HG02623 (cell line): ENCODE data around the gene HLF.

Experiments
- ATAC-seq: cut with Tn5 transposase; IDR thresholded peaks from one replicate; pipeline ENCODE4 v1.9.1; 2021; ENCODE audit warnings: moderate library complexity; ENCODE audit not compliant: unreplicated experiment

The HLF gene

DNA sequence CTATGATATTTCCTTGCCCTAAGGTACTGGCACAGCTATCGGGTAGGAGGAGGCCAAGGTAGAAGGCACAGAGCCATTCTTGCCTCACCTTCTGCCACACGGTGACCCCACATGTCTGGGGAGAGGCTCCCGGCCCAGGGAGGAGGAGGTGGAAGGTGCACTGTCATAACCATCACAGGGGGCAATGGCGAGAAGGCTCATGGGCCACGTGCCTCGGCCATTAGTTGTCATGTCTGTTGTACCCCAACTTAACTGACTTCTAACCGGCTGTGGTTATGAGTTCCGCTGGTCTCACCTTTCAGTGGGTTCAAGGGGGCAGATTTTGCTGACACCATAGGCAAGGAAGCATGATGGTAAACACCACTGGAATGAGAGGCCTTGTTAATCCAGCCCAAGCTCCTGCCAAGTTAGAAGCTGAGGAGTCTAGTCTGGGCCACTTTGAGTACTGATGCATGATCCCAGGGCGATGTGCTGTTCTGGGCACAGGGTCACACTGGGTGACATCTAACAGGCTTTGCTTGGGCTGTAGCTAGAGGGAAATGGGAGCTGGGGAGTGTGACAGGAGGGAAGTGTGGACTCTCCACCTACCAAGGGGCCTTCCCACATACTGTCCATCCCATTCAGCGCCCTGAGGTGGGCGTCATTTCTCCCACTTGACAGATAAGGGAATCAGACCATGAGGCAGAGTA, 39.6 kb downstream of the HLF start:
- no peak for ATAC-seq

DNA sequence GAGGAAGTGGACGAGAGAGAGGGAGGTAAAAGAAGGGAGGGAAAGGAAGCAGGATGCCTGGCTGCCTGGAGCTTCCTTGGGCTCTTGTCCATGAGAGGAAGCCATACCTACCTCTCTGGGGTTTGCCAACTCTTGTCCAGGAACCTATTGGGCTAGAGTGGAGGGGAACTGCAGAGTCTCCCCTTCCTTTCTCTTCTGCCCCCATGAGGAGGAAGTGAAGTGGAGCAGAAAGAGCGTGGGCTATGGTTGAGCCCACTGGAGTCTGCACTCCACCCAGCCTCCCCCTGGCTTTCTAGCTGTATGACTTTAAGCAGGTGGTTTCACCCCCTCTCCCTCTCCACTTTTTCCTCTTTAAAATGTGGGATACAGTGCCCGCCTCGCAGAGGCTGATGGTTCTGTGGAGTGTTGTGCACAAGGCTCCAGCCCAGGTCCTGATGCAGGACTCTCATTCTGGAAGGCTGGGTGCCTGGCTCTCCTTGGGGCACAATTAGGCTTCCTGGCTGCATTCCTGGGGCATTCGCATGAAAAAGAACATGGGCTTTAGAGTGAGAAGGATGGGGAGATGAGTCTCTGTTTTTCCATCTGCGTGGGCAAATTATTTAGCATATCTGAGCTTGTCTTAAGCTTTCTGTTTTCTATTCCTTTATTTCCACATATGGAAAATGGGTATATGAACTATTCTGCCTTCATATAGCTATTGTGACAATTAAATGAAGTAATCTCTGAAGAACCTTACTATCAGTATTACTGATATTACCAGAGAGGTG, 40.7 kb downstream of the HLF start:
- ATAC-seq: no peak

DNA sequence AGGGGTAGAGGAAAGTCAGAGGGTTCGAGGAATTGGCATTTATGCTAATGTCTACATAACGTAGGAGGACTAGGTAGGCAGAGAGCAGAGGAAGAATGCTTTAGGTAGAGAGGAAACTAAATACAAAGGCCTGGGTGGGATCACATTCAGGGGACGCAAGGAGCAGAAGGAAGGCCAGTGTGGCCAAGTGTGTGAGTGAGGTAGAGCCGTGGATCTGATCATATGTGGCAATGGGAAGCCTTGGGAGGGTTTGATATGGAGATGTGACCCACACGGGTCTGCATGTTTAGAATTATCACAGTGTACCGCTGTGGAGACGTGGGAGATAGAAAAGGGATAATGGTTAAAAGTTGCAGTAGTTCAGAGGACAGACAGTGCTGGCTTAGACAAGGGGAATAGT, 43.1 kb downstream of the HLF start:
- no peak for ATAC-seq

- no peak for ATAC-seq
Measured at GRCh38 chr17:55308613-55309391, 44.0 kb downstream of the HLF start.

DNA sequence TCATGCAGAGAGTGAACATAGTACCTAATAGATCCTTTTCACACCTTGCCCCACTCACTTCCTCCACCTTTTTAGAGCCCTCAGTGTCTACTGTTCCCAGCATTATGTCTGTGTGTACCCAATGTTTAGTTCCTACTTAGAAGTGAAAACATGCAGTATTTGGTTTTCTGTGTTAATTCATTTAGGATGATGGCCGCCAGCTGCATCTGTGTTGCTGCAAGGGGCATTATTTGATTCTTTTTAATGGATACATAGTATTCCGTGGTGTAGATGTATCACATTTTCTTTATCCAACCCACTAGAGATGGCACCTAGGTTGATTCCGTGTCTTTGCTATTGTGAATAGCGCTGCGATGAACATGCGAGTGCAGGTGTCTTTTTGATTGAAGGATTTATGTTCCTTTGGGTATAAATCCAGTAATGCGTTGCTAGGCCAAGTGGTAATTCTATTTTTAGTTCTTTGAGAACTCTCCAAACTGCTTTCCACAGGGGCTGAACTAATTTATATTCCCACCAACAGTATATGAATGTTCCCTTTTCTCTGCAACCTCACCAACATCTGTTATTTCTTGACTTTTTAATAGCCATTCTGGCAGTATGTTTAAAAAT, 47.1 kb downstream of the HLF start:
- ATAC-seq: no peak

- no peak for ATAC-seq
Measured at GRCh38 chr17:55312852-55313251, 48.1 kb downstream of the HLF start.

- no peak for ATAC-seq
Measured at GRCh38 chr17:55314061-55314783, 49.5 kb downstream of the HLF start.

- no peak for ATAC-seq
Measured at GRCh38 chr17:55314784-55315491, 50.2 kb downstream of the HLF start.

GRCh38 chr17:55316499-55316898, 51.7 kb downstream of the HLF start:
- no peak for ATAC-seq

- ATAC-seq: no peak
Measured at GRCh38 chr17:55317284-55317683, 52.5 kb downstream of the HLF start.

- ATAC-seq: no peak
Measured at GRCh38 chr17:55318081-55318480, 53.3 kb downstream of the HLF start.

- ATAC-seq: no peak
Measured at GRCh38 chr17:55318715-55319487, 54.1 kb downstream of the HLF start.

- no peak for ATAC-seq
Measured at GRCh38 chr17:55319933-55320593, 55.3 kb downstream of the HLF start.

- no peak for ATAC-seq
Measured at GRCh38 chr17:55320594-55321426, 56.0 kb downstream of the HLF start.

DNA sequence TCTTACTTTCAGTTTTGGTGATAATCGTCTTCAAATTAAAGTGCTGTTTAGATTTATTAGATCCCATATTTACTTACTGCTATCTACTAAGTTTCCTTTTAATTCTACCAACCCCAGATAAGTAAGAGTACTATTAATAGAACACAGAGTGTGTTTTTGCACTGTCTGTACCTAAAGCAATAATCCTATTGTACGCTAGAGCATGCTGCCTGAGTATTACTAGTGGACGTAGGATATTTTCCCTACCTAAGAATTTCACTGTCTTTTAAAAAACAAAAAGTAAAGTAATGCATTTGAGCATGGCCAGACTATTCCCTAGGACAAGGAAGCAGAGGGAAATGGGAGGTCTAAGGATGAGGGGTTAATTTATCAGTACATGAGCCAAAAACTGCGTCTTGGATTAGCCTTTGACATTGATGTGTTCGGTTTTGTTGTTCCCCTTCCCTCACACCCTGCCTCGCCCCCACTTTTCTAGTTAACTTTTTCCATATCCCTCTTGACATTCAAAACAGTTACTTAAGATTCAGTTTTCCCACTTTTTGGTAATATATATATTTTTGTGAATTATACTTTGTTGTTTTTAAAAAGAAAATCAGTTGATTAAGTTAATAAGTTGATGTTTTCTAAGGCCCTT, 56.8 kb downstream of the HLF start:
- no peak for ATAC-seq

- no peak for ATAC-seq
Measured at GRCh38 chr17:55322453-55322985, 57.8 kb downstream of the HLF start.
